Cardiac muscle cell (in vitro differentiated cells and primary cell): ENCODE measurements around the gene CEP57. TPM values are rescaled to one million over a fixed set of nuclear protein-coding genes. Genes with fewer than 3 reads are reported as not detected.
A peak's percentile ranks its signal among the peaks of the same experiment; 100 is the strongest.
"Not testable (repeated sequence)": the region's sequence is repeated elsewhere in the genome, so short reads cannot be mapped to it uniquely, and the experiment has no call there.

Source experiments
- DNase-seq, 2 donors: peaks; one replicate each; pipeline versions ENCODE4 v3.0.0 to v3.0.0-alpha.2; 2010 to 2017; ENCODE audit warnings: low read depth in 1 of 2, low spot score in 1 of 2
- H3K27ac ChIP-seq: fragments of 200-600 bp; sonication (generic); 2 replicates; pipeline ENCODE4 v1.5.1; 2016
- H3K27me3 ChIP-seq: fragments of 200-600 bp; sonication (generic); 2 replicates; pipeline ENCODE4 v1.6.0; 2016; ENCODE audit warnings: control low read depth
- H3K36me3 ChIP-seq: fragments of 200-600 bp; sonication (generic); 2 replicates; pipeline ENCODE4 v1.5.1; 2016; ENCODE audit warnings: control low read depth
- H3K4me1 ChIP-seq: fragments of 200-600 bp; sonication (generic); 2 replicates; pipeline ENCODE4 v1.8.1; 2017; ENCODE audit warnings: low read depth, mild to moderate bottlenecking, mixed run types
- H3K4me3 ChIP-seq: fragments of 200-600 bp; sonication (generic); 2 replicates; pipeline ENCODE4 v1.5.1; 2016; ENCODE audit warnings: mild to moderate bottlenecking
- H3K9me3 ChIP-seq: fragments of 200-600 bp; sonication (generic); 2 replicates; pipeline ENCODE4 v1.5.1; 2017; ENCODE audit warnings: low read depth, mild to moderate bottlenecking, control low read depth
- polyA plus RNA-seq: library from polyadenylated mRNA; unstranded; fragments of >200 nt; fragmentation: Nextera tagmentation; extraction: Ambion mirVana; gene quantifications from 2 replicates; pipeline ENCODE4 v1.2.1, GENCODE V29; 2016
- total RNA-seq: library from RNA; depleted of rRNA; stranded (reverse); fragments of >200 nt; gene quantifications from 2 replicates; pipeline ENCODE4 v1.2.3, GENCODE V29; 2016
- TF ChIP-seq, protein P1 (sequence below): IDR thresholded peaks from 2 replicates; pipeline ENCODE4 v1.5.1; 2012; ENCODE audit warnings: low read depth, mild to moderate bottlenecking, low read length

Gene CEP57
- total and polyA plus RNA-seq, 2 experiments from 2014 or later: 57.1 to 75.6 TPM

DNA sequence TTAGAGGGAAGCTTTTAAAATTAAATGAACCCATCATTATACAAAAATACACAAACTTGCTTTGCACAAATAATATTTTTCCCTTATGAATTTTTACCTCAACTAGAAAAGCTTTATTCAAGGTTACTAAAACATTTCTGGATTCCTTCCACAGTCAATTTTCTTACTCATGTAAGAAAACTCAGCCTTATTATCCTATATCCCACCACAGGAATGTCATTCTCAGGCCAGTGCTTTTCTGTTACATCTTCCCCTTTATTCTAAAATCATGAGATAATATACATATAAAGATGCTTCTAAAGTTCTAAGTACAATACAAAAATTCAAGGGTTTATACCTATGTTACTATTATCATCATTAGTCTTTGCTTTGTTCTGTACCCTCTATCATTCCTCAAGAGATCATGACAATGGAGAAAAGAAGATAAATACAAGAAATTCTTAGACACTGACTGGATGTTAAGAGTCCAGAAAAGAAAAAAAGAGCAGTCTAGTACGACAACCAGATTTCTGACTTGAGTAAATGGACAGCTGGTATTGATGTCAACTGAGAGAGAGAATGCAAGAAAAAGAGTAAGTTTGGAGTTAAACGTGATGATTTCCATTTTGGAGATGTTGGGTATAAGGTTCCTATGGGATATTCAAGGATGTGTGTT, 73.3 kb downstream of the CEP57 start:
- TF ChIP-seq, protein P1, sequence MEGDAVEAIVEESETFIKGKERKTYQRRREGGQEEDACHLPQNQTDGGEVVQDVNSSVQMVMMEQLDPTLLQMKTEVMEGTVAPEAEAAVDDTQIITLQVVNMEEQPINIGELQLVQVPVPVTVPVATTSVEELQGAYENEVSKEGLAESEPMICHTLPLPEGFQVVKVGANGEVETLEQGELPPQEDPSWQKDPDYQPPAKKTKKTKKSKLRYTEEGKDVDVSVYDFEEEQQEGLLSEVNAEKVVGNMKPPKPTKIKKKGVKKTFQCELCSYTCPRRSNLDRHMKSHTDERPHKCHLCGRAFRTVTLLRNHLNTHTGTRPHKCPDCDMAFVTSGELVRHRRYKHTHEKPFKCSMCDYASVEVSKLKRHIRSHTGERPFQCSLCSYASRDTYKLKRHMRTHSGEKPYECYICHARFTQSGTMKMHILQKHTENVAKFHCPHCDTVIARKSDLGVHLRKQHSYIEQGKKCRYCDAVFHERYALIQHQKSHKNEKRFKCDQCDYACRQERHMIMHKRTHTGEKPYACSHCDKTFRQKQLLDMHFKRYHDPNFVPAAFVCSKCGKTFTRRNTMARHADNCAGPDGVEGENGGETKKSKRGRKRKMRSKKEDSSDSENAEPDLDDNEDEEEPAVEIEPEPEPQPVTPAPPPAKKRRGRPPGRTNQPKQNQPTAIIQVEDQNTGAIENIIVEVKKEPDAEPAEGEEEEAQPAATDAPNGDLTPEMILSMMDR: no peak
- Histone ChIP-seq H3K9me3 (no peaks in the 10 kb centered on the region), H3K36me3 (peaks cover 2% of the 10 kb centered on the region), H3K27me3 (no peaks in the 10 kb centered on the region), H3K27ac (no peak overlapping the region), H3K4me3 (no peak overlapping the region), H3K4me1 (peaks cover 4% of the 10 kb centered on the region)
- DNase-seq: peak in 1 of 2 donors; percentile 82

DNA sequence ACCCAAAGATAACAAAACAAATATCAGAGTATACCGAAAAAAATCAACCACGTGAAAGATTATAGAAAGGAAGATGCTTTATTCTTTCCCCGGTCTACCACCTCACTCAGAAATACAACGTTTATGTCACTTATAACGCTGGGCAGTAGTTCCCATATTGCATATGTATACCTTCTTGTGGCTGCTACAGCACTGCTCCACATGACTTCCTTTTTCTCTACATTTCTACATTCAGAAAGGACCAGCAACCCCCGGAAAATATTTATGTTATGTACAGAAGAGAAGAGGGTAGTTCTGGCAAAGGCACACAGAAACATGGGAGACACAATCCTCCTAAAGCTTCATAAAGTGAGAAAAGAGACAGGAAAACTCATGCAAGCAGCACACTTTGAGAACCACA, 76.8 kb downstream of the CEP57 start:
- Histone ChIP-seq H3K4me1 (no peaks in the 10 kb centered on the region), H3K27ac (no peak overlapping the region), H3K4me3 (no peak overlapping the region), H3K27me3 (no peaks in the 10 kb centered on the region), H3K9me3 (no peaks in the 10 kb centered on the region), H3K36me3 (peaks cover 2% of the 10 kb centered on the region)
- no peak for DNase-seq
- TF ChIP-seq, protein P1: no peak

DNA sequence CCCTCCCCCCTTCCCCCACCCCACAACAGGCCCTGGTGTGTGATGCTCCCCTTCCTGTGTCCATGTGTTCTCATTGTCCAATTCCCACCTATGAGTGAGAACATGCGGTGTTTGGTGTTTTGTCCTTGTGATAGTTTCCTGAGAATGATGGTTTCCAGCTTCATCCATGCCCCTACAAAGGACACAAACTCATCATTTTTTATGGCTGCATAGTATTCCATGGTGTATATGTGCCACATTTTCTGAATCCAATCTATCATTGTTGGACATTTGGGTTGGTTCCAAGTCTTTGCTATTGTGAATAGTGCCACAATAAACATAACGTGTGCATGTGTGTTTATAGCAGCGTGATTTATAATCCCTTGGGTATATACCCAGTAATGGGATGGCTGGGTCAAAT, 80.6 kb downstream of the CEP57 start:
- H3K27ac ChIP-seq, H3K4me3 ChIP-seq, H3K9me3 ChIP-seq, H3K27me3 ChIP-seq, DNase-seq, H3K36me3 ChIP-seq, H3K4me1 ChIP-seq: not testable (repeated sequence)

DNA sequence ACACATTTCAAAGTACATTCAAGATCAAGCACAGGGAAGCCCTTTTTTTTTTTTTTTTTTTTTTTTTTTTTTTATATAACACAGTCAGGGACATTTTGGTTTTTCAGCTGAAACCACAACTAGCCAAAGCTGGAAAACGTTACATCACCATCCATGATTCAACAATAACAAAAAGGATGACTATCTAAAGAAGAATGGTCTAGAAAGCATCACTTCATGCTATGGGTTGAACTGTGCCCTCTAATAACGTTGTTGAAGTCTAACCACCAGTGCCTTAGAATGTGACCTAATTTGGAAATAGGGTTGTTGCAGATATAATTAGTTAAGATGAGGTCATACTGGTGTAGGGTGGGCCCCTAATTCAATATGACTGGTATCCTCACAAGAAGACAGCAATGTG, 87.0 kb downstream of the CEP57 start:
- H3K27me3 ChIP-seq: no peaks in the 10 kb centered on the region
- no peaks in the 10 kb centered on the region for H3K9me3 ChIP-seq
- H3K4me1 ChIP-seq: no peaks in the 10 kb centered on the region
- H3K4me3 ChIP-seq: no peak overlapping the region
- peak in 1 of 2 donors; percentile 97 for DNase-seq
- TF ChIP-seq, protein P1: no peak
- H3K36me3 ChIP-seq: peaks cover 4% of the 10 kb centered on the region
- H3K27ac ChIP-seq: no peak overlapping the region

Other genes starting within 250 kb of the CEP57 start
- 17.0 and 29.1 TPM in 2 replicates for gene FAM76B, start 716 bp upstream of the CEP57 start, total RNA-seq
- 13.4 and 23.4 TPM in 2 replicates for gene FAM76B, start 716 bp upstream of the CEP57 start, polyA plus RNA-seq
- gene MTMR2, start 133.6 kb downstream of the CEP57 start, total RNA-seq: 14.9 and 15.0 TPM in 2 replicates
- 28.0 and 48.5 TPM in 2 replicates for gene MTMR2, start 133.6 kb downstream of the CEP57 start, polyA plus RNA-seq